H1 (cell line): ENCODE data around the gene CXXC4. TPM values are rescaled to one million over a fixed set of nuclear protein-coding genes. Genes with fewer than 3 reads are reported as not detected.

Experiments used
- CTCF ChIA-PET: fragments of 300-600 bp; sonication (Branson Sonifier 250); formaldehyde crosslinking; loops from one replicate; lab custom pipeline; 2021; ENCODE audit not compliant: partially characterized antibody; lab: Charles Lee
- POLR2A ChIA-PET: fragments of 300-600 bp; sonication (Branson Sonifier 250); formaldehyde crosslinking; loops from one replicate; lab custom pipeline; 2021; ENCODE audit warnings: inconsistent platforms; ENCODE audit not compliant: partially characterized antibody; lab: Charles Lee
- DNase-seq, 2 experiments: peaks; one replicate each; pipeline versions ENCODE4 v3.0.0 to v3.0.0-alpha.2; 2010 to 2022; ENCODE audit warnings: low spot score in 2 of 2, low read depth in 1 of 2, mixed read lengths in 1 of 2
- FAIRE-seq: peaks from 2 replicates; lab custom pipeline; 2011; peaks lifted over from hg19 to GRCh38; lab: Jason Lieb, UNC
- H2AFZ ChIP-seq: 2 replicates; pipeline ENCODE4 v1.8.1; 2012; ENCODE audit warnings: low read length, inconsistent platforms
- H2AK5ac ChIP-seq: 2 replicates; pipeline ENCODE4 v1.6.1; 2013; ENCODE audit warnings: low read depth, low read length
- H2BK120ac ChIP-seq: replicated peaks from 2 replicates; pipeline ENCODE3; 2013; ENCODE audit warnings: low read depth, low read length, inconsistent platforms
- H2BK12ac ChIP-seq: 2 replicates; pipeline ENCODE4 v1.6.1; 2013; ENCODE audit warnings: low read depth, low read length
- H2BK15ac ChIP-seq: 2 replicates; pipeline ENCODE4 v1.6.1; 2013; ENCODE audit warnings: low read length
- H2BK20ac ChIP-seq: 2 replicates; pipeline ENCODE4 v1.6.1; 2013; ENCODE audit warnings: low read length
- H2BK5ac ChIP-seq: 2 replicates; pipeline ENCODE4 v1.6.1; 2013; ENCODE audit warnings: low read depth, low read length
- H3K14ac ChIP-seq: 2 replicates; pipeline ENCODE4 v1.6.1; 2013; ENCODE audit warnings: inconsistent platforms; ENCODE audit not compliant: insufficient read length
- H3K18ac ChIP-seq: 2 replicates; pipeline ENCODE4 v1.6.1; 2013; ENCODE audit warnings: low read length; ENCODE audit errors: extremely low read depth
- H3K23ac ChIP-seq: 2 replicates; pipeline ENCODE4 v1.6.1; 2013; ENCODE audit warnings: inconsistent platforms; ENCODE audit not compliant: insufficient read length
- H3K23me2 ChIP-seq: 2 replicates; pipeline ENCODE4 v1.6.1; 2013; ENCODE audit warnings: low read depth, low read length
- H3K27ac ChIP-seq: 2 replicates; pipeline ENCODE4 v1.6.1; 2011; ENCODE audit warnings: low read depth, low read length, inconsistent platforms
- H3K27me3 ChIP-seq, 4 experiments: replicated peaks in 1 of 4; 1 replicate in 1 of 4; 2 replicates in 3 of 4; pipeline versions ENCODE4 v1.6.1 to v1.8.1; 2011 to 2013; ENCODE audit warnings: low read length in 3 of 4, mild to moderate bottlenecking in 3 of 4, inconsistent platforms in 2 of 4, mixed read lengths in 2 of 4, moderate library complexity in 1 of 4; ENCODE audit not compliant: control insufficient read depth in 3 of 4, insufficient read depth in 3 of 4; ENCODE audit errors: extremely low read depth in 1 of 4
- H3K36me3 ChIP-seq, 4 experiments: 2 replicates each; pipeline versions ENCODE4 v1.6.1 to v1.8.1; 2011 to 2013; ENCODE audit warnings: mild to moderate bottlenecking in 4 of 4, low read length in 3 of 4, moderate library complexity in 2 of 4, control low read depth in 1 of 4, inconsistent platforms in 1 of 4; ENCODE audit not compliant: insufficient read depth in 4 of 4, control insufficient read depth in 2 of 4
- H3K4ac ChIP-seq: replicated peaks from 2 replicates; pipeline ENCODE3; 2013; ENCODE audit warnings: low read length, low read depth, mixed read lengths, inconsistent platforms; ENCODE audit not compliant: insufficient read length
- H3K4me1 ChIP-seq, 4 experiments: replicated peaks in 1 of 4; 1 replicate in 1 of 4; 2 replicates in 3 of 4; pipeline versions ENCODE4 v1.6.1 to v1.8.1; 2011 to 2013; ENCODE audit warnings: low read length in 3 of 4, inconsistent platforms in 2 of 4, mixed read lengths in 1 of 4; ENCODE audit not compliant: insufficient read depth in 4 of 4, control insufficient read depth in 3 of 4
- H3K4me2 ChIP-seq, 2 experiments: 2 replicates each; pipeline versions ENCODE4 v1.6.1 to v1.8.1; 2011 to 2013; ENCODE audit warnings: low read depth in 2 of 2, low read length in 2 of 2, control low read depth in 1 of 2, inconsistent platforms in 1 of 2, mild to moderate bottlenecking in 1 of 2; ENCODE audit not compliant: insufficient read depth in 1 of 2
- H3K4me3 ChIP-seq, 4 experiments: fragments of 200-600, 300-600 bp in 1 of 4; sonication (generic), shearing (Covaris generic), sonication (Bioruptor Twin) in 1 of 4; 2 replicates each; pipeline versions ENCODE4 v1.5.1 to v1.8.1; 2011 to 2016; ENCODE audit warnings: low read length in 4 of 4, low read depth in 3 of 4, control low read depth in 2 of 4, inconsistent platforms in 2 of 4, mild to moderate bottlenecking in 2 of 4, mixed read lengths in 1 of 4, moderate library complexity in 1 of 4; ENCODE audit not compliant: insufficient read depth in 2 of 4; ENCODE audit errors: extremely low read depth in 1 of 4
- H3K56ac ChIP-seq: replicated peaks from 2 replicates; pipeline ENCODE3; 2013; ENCODE audit warnings: low read depth, mild to moderate bottlenecking, mixed read lengths, low read length, inconsistent platforms; ENCODE audit not compliant: insufficient read length
- H3K79me1 ChIP-seq: 2 replicates; pipeline ENCODE4 v1.6.1; 2013; ENCODE audit warnings: low read depth, low read length, control low read depth
- H3K79me2 ChIP-seq, 2 experiments: 2 replicates each; pipeline versions ENCODE4 v1.6.1 to v1.8.1; 2012 to 2013; ENCODE audit warnings: low read length in 2 of 2, mild to moderate bottlenecking in 2 of 2, inconsistent platforms in 1 of 2; ENCODE audit not compliant: insufficient read depth in 2 of 2, control insufficient read depth in 1 of 2
- H3K9ac ChIP-seq, 4 experiments: replicated peaks in 1 of 4; 1 replicate in 1 of 4; 2 replicates in 3 of 4; pipeline versions ENCODE4 v1.6.1 to v1.8.1; 2011 to 2013; ENCODE audit warnings: low read depth in 3 of 4, low read length in 3 of 4, control low read depth in 2 of 4, mild to moderate bottlenecking in 2 of 4, moderate library complexity in 2 of 4, inconsistent platforms in 1 of 4; ENCODE audit errors: extremely low read depth in 1 of 4
- H3K9me3 ChIP-seq, 2 experiments: 2 replicates each; pipeline versions ENCODE4 v1.6.1 to v1.8.1; 2012 to 2013; ENCODE audit warnings: mild to moderate bottlenecking in 2 of 2, moderate library complexity in 2 of 2, control low read depth in 1 of 2, inconsistent platforms in 1 of 2, low read depth in 1 of 2, low read length in 1 of 2, mixed read lengths in 1 of 2; ENCODE audit not compliant: insufficient read depth in 2 of 2
- H4K20me1 ChIP-seq, 2 experiments: replicated peaks in 1 of 2; 2 replicates each; pipeline versions ENCODE3 to v1.8.1; 2011 to 2013; ENCODE audit warnings: inconsistent platforms in 2 of 2, low read length in 2 of 2, mild to moderate bottlenecking in 1 of 2; ENCODE audit not compliant: insufficient read depth in 2 of 2, control insufficient read depth in 1 of 2
- H4K5ac ChIP-seq: 2 replicates; pipeline ENCODE4 v1.6.1; 2013; ENCODE audit warnings: low read length, low read depth, mixed read lengths, inconsistent platforms; ENCODE audit not compliant: insufficient read length
- H4K8ac ChIP-seq: 2 replicates; pipeline ENCODE4 v1.8.0; 2013; ENCODE audit warnings: mild to moderate bottlenecking, moderate library complexity, low read length, inconsistent platforms; ENCODE audit not compliant: insufficient read depth; ENCODE audit errors: extremely low read depth
- H4K91ac ChIP-seq: replicated peaks from 2 replicates; pipeline ENCODE3; 2013; ENCODE audit warnings: low read length, mixed read lengths, inconsistent platforms; ENCODE audit not compliant: insufficient read length
- ATF2 ChIP-seq: IDR thresholded peaks from 2 replicates; pipeline ENCODE4 v1.6.1; 2012; ENCODE audit warnings: low read length, inconsistent platforms
- CBX5 ChIP-seq: fragments of 300-800, 300-1000 bp; sonication (generic); IDR thresholded peaks from 2 replicates; pipeline ENCODE4 v1.7.1; 2016; ENCODE audit warnings: antibody characterized with exemption, low read length, low read depth
- CTBP2 ChIP-seq: IDR thresholded peaks from 2 replicates; pipeline ENCODE4 v1.7.0; 2011; ENCODE audit warnings: borderline replicate concordance, mild to moderate bottlenecking, moderate library complexity, mixed read lengths, low read length; ENCODE audit not compliant: insufficient read depth, insufficient read length
- HDAC6 ChIP-seq: IDR thresholded peaks from one replicate; pipeline ENCODE4 v1.7.1; 2012; ENCODE audit warnings: low read depth, mild to moderate bottlenecking, inconsistent platforms, low read length, moderate library complexity
- MAFK ChIP-seq: IDR thresholded peaks from 2 replicates; pipeline ENCODE4 v1.6.1; 2012; ENCODE audit warnings: low read depth, mild to moderate bottlenecking, improper control_type of control experiment, low read length
- PHF8 ChIP-seq: fragments of 200-600 bp; sonication (generic); conservative IDR thresholded peaks from 2 replicates; pipeline ENCODE4 v1.7.1; 2012; ENCODE audit warnings: low read depth, mild to moderate bottlenecking, inconsistent platforms, low read length, moderate library complexity
- RAD21 ChIP-seq, 2 experiments: IDR thresholded peaks in 1 of 2; conservative IDR thresholded peaks in 1 of 2; 2 replicates each; pipeline ENCODE4 v1.6.1; 2011; ENCODE audit warnings: low read depth in 2 of 2, low read length in 2 of 2, improper control_type of control experiment in 1 of 2, inconsistent platforms in 1 of 2, mild to moderate bottlenecking in 1 of 2, moderate library complexity in 1 of 2
- RNF2 ChIP-seq: fragments of 200-900, 300-1000 bp; sonication (generic); IDR thresholded peaks from 2 replicates; pipeline ENCODE4 v1.7.1; 2016; ENCODE audit warnings: borderline replicate concordance, low read depth, mild to moderate bottlenecking, antibody characterized with exemption, low read length; ENCODE audit not compliant: poor library complexity, severe bottlenecking; ENCODE audit errors: missing control alignments
- SIN3A ChIP-seq, 2 experiments: IDR thresholded peaks in 1 of 2; conservative IDR thresholded peaks in 1 of 2; 2 replicates each; pipeline ENCODE4 v1.6.1; 2011 to 2012; ENCODE audit warnings: low read length in 2 of 2, improper control_type of control experiment in 1 of 2, low read depth in 1 of 2, mild to moderate bottlenecking in 1 of 2
- SIRT6 ChIP-seq: IDR thresholded peaks from one replicate; pipeline ENCODE4 v1.7.1; 2012; ENCODE audit warnings: low read length, inconsistent platforms
- TEAD4 ChIP-seq: IDR thresholded peaks from 2 replicates; pipeline ENCODE4 v1.6.1; 2012; ENCODE audit warnings: low read depth, low read length, inconsistent platforms, mixed read lengths
- WGBS, 2 experiments: shearing (Covaris generic) in 1 of 2; methylation state at CpG; one replicate each; pipeline versions ENCODE4 v1.1.6 to v1.1.7; 2013 to 2015; ENCODE audit warnings: low lambda C conversion rate in 2 of 2, mixed read lengths in 2 of 2, inconsistent platforms in 1 of 2, low coverage in 1 of 2, missing lambda C conversion rate in 1 of 2; ENCODE audit not compliant: insufficient replicate concordance in 2 of 2, insufficient coverage in 1 of 2, insufficient read length in 1 of 2; ENCODE audit errors: extremely low coverage in 1 of 2, missing lambda C conversion rate in 1 of 2; 5-methylcytosine and 5-hydroxymethylcytosine counted together
- polyA plus RNA-seq, 7 experiments: library from polyadenylated mRNA; depleted of rRNA in 3 of 7; stranded (reverse) in 5 of 7; unstranded in 2 of 7; fragments of >200 nt in 5 of 7; fragments of 200-250 nt in 2 of 7; gene quantifications; 1 replicate in 5 of 7; 2 replicates in 1 of 7; 4 replicates in 1 of 7; pipeline versions ENCODE4 v1.2.1 to v1.2.3, GENCODE V29; 2011 to 2013; ENCODE audit warnings: missing spikeins in 2 of 7, mixed read lengths in 2 of 7
- total RNA-seq: library from RNA; stranded (reverse); fragmentation: NEBNext Ultra II Directional; extraction: Animal tissue kit (Norgen Biotek cat#: 25700); gene quantifications from 2 replicates; pipeline ENCODE4 v1.2.1, GENCODE V29; 2021

CXXC4 gene
- total and polyA plus RNA-seq, 2 of the 8 experiments (the other 6 are each of a cell fraction or from before 2014, with no cell fraction given): 1.3 to 1.8 TPM

DNA sequence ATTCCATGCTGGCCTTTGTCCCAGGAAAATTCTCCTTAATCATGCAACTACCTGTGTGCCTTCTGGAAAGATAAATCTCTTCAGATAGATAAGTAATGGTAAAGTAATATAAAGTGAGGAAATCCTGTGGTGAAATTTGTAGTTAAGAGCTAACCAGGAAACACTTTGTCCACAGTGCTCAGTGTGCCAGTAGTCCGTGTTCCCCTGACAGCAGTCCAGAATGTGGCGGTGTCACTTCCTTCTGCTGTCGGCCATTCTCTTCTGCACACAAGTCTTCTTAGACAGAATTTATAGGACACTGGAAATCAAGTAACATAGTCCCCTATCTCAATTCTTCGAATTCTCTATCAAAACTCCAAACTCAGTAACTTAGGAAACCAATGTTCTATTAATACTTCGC is 5.7 kb upstream of the CXXC4 start:
- no peak overlapping the region for H2BK15ac ChIP-seq
- H3K27me3 ChIP-seq: no peaks in the 10 kb centered on the region
- no peaks in the 10 kb centered on the region for H3K4me1 ChIP-seq
- H2AFZ ChIP-seq: no peak overlapping the region
- no peak overlapping the region for H4K91ac ChIP-seq
- H3K56ac ChIP-seq: no peak overlapping the region
- H3K23me2 ChIP-seq: no peaks in the 10 kb centered on the region
- ChIA-PET CTCF (interaction anchor here (0.7 to 2.1 kb wide), 4 partner anchors 9 to 436 kb away, joined by 3 to 10 read pairs (median 4); no protein-coding TSS in a partner anchor), POLR2A (interaction anchor here (1.5 kb wide), 1 partner anchor 10 kb away, joined by 6 read pairs; no protein-coding TSS in a partner anchor)
- H2BK5ac ChIP-seq: no peak overlapping the region
- DNase-seq: no peak
- WGBS, 2 experiments: 92% methylated on average over 5 of the region's 5 CpGs; no CpG with 5 or more reads in 1 of the 2 experiments
- H2AK5ac ChIP-seq: no peak overlapping the region
- no peak overlapping the region for H2BK120ac ChIP-seq
- no peak overlapping the region for H3K23ac ChIP-seq
- no peak overlapping the region for H3K4me3 ChIP-seq
- H3K14ac ChIP-seq: no peak overlapping the region
- H4K5ac ChIP-seq: no peak overlapping the region
- no peaks in the 10 kb centered on the region for H3K9me3 ChIP-seq
- no peak overlapping the region for H3K4me2 ChIP-seq
- no peak overlapping the region for H2BK20ac ChIP-seq
- no peak overlapping the region for H3K9ac ChIP-seq
- no peak overlapping the region for H2BK12ac ChIP-seq
- H3K27ac ChIP-seq: no peak overlapping the region
- no peak overlapping the region for H3K18ac ChIP-seq
- H4K8ac ChIP-seq: no peak overlapping the region
- no peaks in the 10 kb centered on the region for H3K36me3 ChIP-seq
- no peak overlapping the region for H3K4ac ChIP-seq
- H4K20me1 ChIP-seq: no peaks in the 10 kb centered on the region
- FAIRE-seq: no peak
- no peaks in the 10 kb centered on the region for H3K79me1 ChIP-seq
- no peaks in the 10 kb centered on the region for H3K79me2 ChIP-seq
- TF ChIP-seq TEAD4: no peak
- TF ChIP-seq CBX5: no peak
- no peak for TF ChIP-seq ATF2
- no peak for TF ChIP-seq MAFK
- TF ChIP-seq PHF8: no peak
- no peak for TF ChIP-seq SIN3A (conservative IDR thresholded peaks at IDR 0.05 in 1 of 2, IDR thresholded peaks at IDR 0.05 in 1 of 2; ENCODE audit: low read depth in 1 of 2, low read length in 2 of 2)
- no peak for TF ChIP-seq RNF2
- TF ChIP-seq RAD21 (IDR thresholded peaks at IDR 0.05 in 1 of 2, conservative IDR thresholded peaks at IDR 0.05 in 1 of 2; ENCODE audit: low read depth in 2 of 2, low read length in 2 of 2): no peak
- TF ChIP-seq HDAC6: no peak
- TF ChIP-seq SIRT6: no peak
- TF ChIP-seq CTBP2: no peak
